HEK293 (cell line): ENCODE results near the gene EVX1.

Experiments used
- CTCF ChIA-PET: fragments of 350-600 bp; formaldehyde crosslinking; extraction: SDS; loops from one replicate; lab custom pipeline; 2021; ENCODE audit warnings: antibody characterized with exemption; lab: Yijun Ruan, JAX
- POLR2A ChIA-PET: fragments of 300-600 bp; formaldehyde crosslinking; extraction: SDS; loops from one replicate; lab custom pipeline; 2020; ENCODE audit warnings: antibody characterized with exemption, inconsistent platforms; lab: Yijun Ruan, JAX
- H3K27ac ChIP-seq: fragments of 200-500 bp; sonication (Bioruptor generic); 2 replicates; pipeline ENCODE4 v1.5.1; 2014; ENCODE audit warnings: low read depth, low read length, control low read depth, inconsistent platforms; ENCODE audit errors: extremely low read depth
- H3K36me3 ChIP-seq, 2 experiments: fragments of 200-500 bp in 1 of 2; sonication (Bioruptor generic) in 1 of 2; 1 replicate in 1 of 2; 2 replicates in 1 of 2; pipeline ENCODE4 v1.5.1; 2014 to 2017; ENCODE audit warnings: inconsistent platforms in 2 of 2, low read length in 2 of 2; ENCODE audit not compliant: control insufficient read depth in 2 of 2, insufficient read depth in 1 of 2
- H3K4me1 ChIP-seq: fragments of 200-500 bp; sonication (Bioruptor generic); 2 replicates; pipeline ENCODE4 v1.5.1; 2014; ENCODE audit warnings: mild to moderate bottlenecking, low read length, inconsistent platforms; ENCODE audit not compliant: control insufficient read depth, insufficient read depth
- H3K4me3 ChIP-seq: 2 replicates; pipeline ENCODE4 v1.5.1; 2011; ENCODE audit warnings: low read depth, mild to moderate bottlenecking, control low read depth, low read length, moderate library complexity
- H3K9me3 ChIP-seq: fragments of 200-500 bp; sonication (Bioruptor generic); 2 replicates; pipeline ENCODE4 v1.5.1; 2014; ENCODE audit warnings: low read depth, low read length, inconsistent platforms; ENCODE audit not compliant: control insufficient read depth, insufficient read depth
- FEZF1 ChIP-seq: fragments of 450-650 bp; formaldehyde crosslinking; IDR thresholded peaks from 2 replicates; pipeline ENCODE4 v1.5.1; 2016; ENCODE audit warnings: missing biosample characterization, missing genetic modification characterization
- GLIS2 ChIP-seq: fragments of 450-650 bp; formaldehyde crosslinking; IDR thresholded peaks from 2 replicates; pipeline ENCODE4 v1.5.1; 2016; ENCODE audit warnings: missing biosample characterization, missing genetic modification characterization
- HOXA7 ChIP-seq: sonication (generic); formaldehyde crosslinking; IDR thresholded peaks from 2 replicates; pipeline ENCODE4 v1.8.1; 2022; ENCODE audit warnings: missing genetic modification reagents, borderline replicate concordance
- KLF1 ChIP-seq: fragments of 450-650 bp; formaldehyde crosslinking; IDR thresholded peaks from 2 replicates; pipeline ENCODE4 v1.5.1; 2016; ENCODE audit warnings: missing biosample characterization, missing genetic modification characterization
- KLF17 ChIP-seq: fragments of 450-650 bp; formaldehyde crosslinking; IDR thresholded peaks from 2 replicates; pipeline ENCODE4 v1.5.1; 2016; ENCODE audit warnings: missing biosample characterization, missing genetic modification characterization
- MEIS1 ChIP-seq: sonication (generic); formaldehyde crosslinking; IDR thresholded peaks from 2 replicates; pipeline ENCODE4 v1.8.1; 2022; ENCODE audit warnings: missing genetic modification reagents, mild to moderate bottlenecking, borderline replicate concordance
- OVOL3 ChIP-seq: fragments of 450-650 bp; formaldehyde crosslinking; IDR thresholded peaks from 2 replicates; pipeline ENCODE4 v1.5.1; 2016; ENCODE audit warnings: missing biosample characterization, missing genetic modification characterization
- RBAK ChIP-seq: fragments of 450-650 bp; formaldehyde crosslinking; IDR thresholded peaks from 2 replicates; pipeline ENCODE4 v1.5.1; 2016; ENCODE audit warnings: missing biosample characterization, missing genetic modification characterization
- REPIN1 ChIP-seq: fragments of 450-650 bp; formaldehyde crosslinking; IDR thresholded peaks from 2 replicates; pipeline ENCODE4 v1.5.1; 2017; ENCODE audit warnings: missing biosample characterization, missing genetic modification characterization, low read depth
- ZBTB21 ChIP-seq: fragments of 450-650 bp; formaldehyde crosslinking; IDR thresholded peaks from 2 replicates; pipeline ENCODE4 v1.5.1; 2017; ENCODE audit warnings: missing biosample characterization, missing genetic modification characterization
- ZFHX2 ChIP-seq: fragments of 450-650 bp; formaldehyde crosslinking; conservative IDR thresholded peaks from 2 replicates; pipeline ENCODE4 v1.5.1; 2016; ENCODE audit warnings: missing biosample characterization, missing genetic modification characterization
- ZNF133 ChIP-seq: fragments of 450-650 bp; formaldehyde crosslinking; IDR thresholded peaks from 2 replicates; pipeline ENCODE4 v1.5.1; 2016; ENCODE audit warnings: missing biosample characterization, missing genetic modification characterization
- ZNF146 ChIP-seq: fragments of 450-650 bp; formaldehyde crosslinking; IDR thresholded peaks from 2 replicates; pipeline ENCODE4 v1.5.1; 2016; ENCODE audit warnings: missing biosample characterization, missing genetic modification characterization
- ZNF274 ChIP-seq, 2 experiments: fragments of 200-500 bp in 1 of 2; fragments of 450-650 bp in 1 of 2; sonication (Bioruptor generic) in 1 of 2; formaldehyde crosslinking in 1 of 2; IDR thresholded peaks; 2 replicates each; pipeline versions ENCODE4 v1.5.1 to v1.6.1; 2014 to 2016; ENCODE audit warnings: borderline replicate concordance in 1 of 2, inconsistent platforms in 1 of 2, low read length in 1 of 2, missing biosample characterization in 1 of 2, missing genetic modification characterization in 1 of 2
- ZNF280C ChIP-seq: fragments of 450-650 bp; formaldehyde crosslinking; IDR thresholded peaks from 2 replicates; pipeline ENCODE4 v1.5.1; 2016; ENCODE audit warnings: missing biosample characterization, missing genetic modification characterization
- ZNF292 ChIP-seq: fragments of 450-650 bp; formaldehyde crosslinking; IDR thresholded peaks from 2 replicates; pipeline ENCODE4 v1.5.1; 2016; ENCODE audit warnings: low read depth, missing biosample characterization, missing genetic modification characterization, borderline replicate concordance
- ZNF311 ChIP-seq: fragments of 450-650 bp; formaldehyde crosslinking; IDR thresholded peaks from 2 replicates; pipeline ENCODE4 v1.5.1; 2017; ENCODE audit warnings: missing biosample characterization, missing genetic modification characterization, borderline replicate concordance
- ZNF324 ChIP-seq: fragments of 450-650 bp; formaldehyde crosslinking; IDR thresholded peaks from 2 replicates; pipeline ENCODE4 v1.5.1; 2016; ENCODE audit warnings: missing biosample characterization, missing genetic modification characterization
- ZNF37A ChIP-seq: fragments of 450-650 bp; IDR thresholded peaks from 2 replicates; pipeline ENCODE4 v1.5.1; 2018; ENCODE audit warnings: missing biosample characterization, missing genetic modification characterization
- ZNF398 ChIP-seq: fragments of 450-650 bp; formaldehyde crosslinking; IDR thresholded peaks from 2 replicates; pipeline ENCODE4 v1.5.1; 2017; ENCODE audit warnings: missing biosample characterization, missing genetic modification characterization
- ZNF514 ChIP-seq: fragments of 450-650 bp; formaldehyde crosslinking; IDR thresholded peaks from 2 replicates; pipeline ENCODE4 v1.5.1; 2016; ENCODE audit warnings: missing biosample characterization, missing genetic modification characterization
- ZNF549 ChIP-seq: fragments of 450-650 bp; IDR thresholded peaks from 2 replicates; pipeline ENCODE4 v1.5.1; 2018; ENCODE audit warnings: missing biosample characterization, missing genetic modification characterization, mild to moderate bottlenecking, inconsistent platforms, moderate library complexity
- ZNF626 ChIP-seq: fragments of 450-650 bp; sonication (Bioruptor Pico); formaldehyde crosslinking; IDR thresholded peaks from 2 replicates; pipeline ENCODE4 v1.5.1; 2018; ENCODE audit warnings: missing biosample characterization, missing genetic modification characterization, inconsistent platforms
- ZNF701 ChIP-seq: fragments of 450-650 bp; formaldehyde crosslinking; IDR thresholded peaks from 2 replicates; pipeline ENCODE4 v1.5.1; 2016; ENCODE audit warnings: missing biosample characterization, missing genetic modification characterization
- ZNF747 ChIP-seq: fragments of 450-650 bp; formaldehyde crosslinking; IDR thresholded peaks from 2 replicates; pipeline ENCODE4 v1.5.1; 2016; ENCODE audit warnings: missing biosample characterization, missing genetic modification characterization
- ZNF76 ChIP-seq: fragments of 450-650 bp; formaldehyde crosslinking; IDR thresholded peaks from 2 replicates; pipeline ENCODE4; 2016; ENCODE audit warnings: low read depth, missing biosample characterization, missing genetic modification characterization, borderline replicate concordance
- ZNF791 ChIP-seq: fragments of 450-650 bp; formaldehyde crosslinking; IDR thresholded peaks from 2 replicates; pipeline ENCODE4 v1.5.1; 2016; ENCODE audit warnings: missing biosample characterization, missing genetic modification characterization
- ZSCAN23 ChIP-seq: fragments of 450-650 bp; formaldehyde crosslinking; IDR thresholded peaks from 2 replicates; pipeline ENCODE4 v1.5.1; 2016; ENCODE audit warnings: missing biosample characterization, missing genetic modification characterization
- ZSCAN5A ChIP-seq: fragments of 450-650 bp; formaldehyde crosslinking; IDR thresholded peaks from 2 replicates; pipeline ENCODE4 v1.5.1; 2016; ENCODE audit warnings: missing biosample characterization, missing genetic modification characterization
- TF ChIP-seq, protein P1 (sequence below): fragments of 450-650 bp; formaldehyde crosslinking; IDR thresholded peaks from 2 replicates; pipeline ENCODE4 v1.5.1; 2016; ENCODE audit warnings: missing biosample characterization, missing genetic modification characterization

Gene EVX1

DNA sequence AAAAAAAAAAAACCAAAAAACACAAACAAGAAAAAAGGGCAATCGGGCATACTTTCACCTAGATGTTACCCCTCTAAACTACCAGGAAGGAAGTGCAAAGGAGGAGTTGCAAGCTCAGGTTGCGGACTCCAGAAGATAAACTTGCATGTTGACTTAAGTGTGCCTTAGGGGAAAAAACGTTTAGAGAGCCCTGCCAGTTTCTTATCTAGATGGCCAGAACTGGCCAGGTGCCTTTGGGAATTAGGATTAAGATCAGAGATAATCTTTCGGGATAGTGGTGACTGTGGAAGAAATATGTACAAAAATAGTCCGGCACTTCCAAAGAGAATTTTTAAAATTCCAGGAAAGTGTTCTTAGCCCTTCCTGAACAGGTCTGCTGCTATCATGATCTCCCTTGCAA is 17.6 kb downstream of the EVX1 start:
- ChIA-PET CTCF (interaction anchor here (0.6 to 1.5 kb wide), 3 partner anchors 9 to 661 kb away, joined by 3 to 6 read pairs (median 3); no protein-coding TSS in a partner anchor), POLR2A (no interaction called here)
- Histone ChIP-seq H3K4me3 (no peak overlapping the region), H3K4me1 (peaks cover 6% of the 10 kb centered on the region), H3K9me3 (no peaks in the 10 kb centered on the region), H3K36me3 (no peaks in the 10 kb centered on the region), H3K27ac (no peak overlapping the region)
- TF ChIP-seq ZNF37A, result no peak
- TF ChIP-seq ZNF311 (tag by site-specific recombination), result no peak
- no peak for TF ChIP-seq ZNF133 (tag by site-specific recombination)
- no peak for TF ChIP-seq FEZF1
- no peak for TF ChIP-seq KLF17 (tag by site-specific recombination)
- no peak for TF ChIP-seq ZNF514 (tag by site-specific recombination)
- no peak for TF ChIP-seq ZSCAN23 (tag by site-specific recombination)
- no peak for TF ChIP-seq HOXA7
- no peak for TF ChIP-seq ZNF76 (tag by site-specific recombination)
- no peak for TF ChIP-seq RBAK (tag by site-specific recombination)
- TF ChIP-seq ZNF146 (tag by site-specific recombination), result no peak
- no peak for TF ChIP-seq ZSCAN5A (tag by site-specific recombination)
- no peak for TF ChIP-seq ZNF324
- TF ChIP-seq ZNF701, result no peak
- no peak for TF ChIP-seq ZNF398
- TF ChIP-seq MEIS1 (CRISPR knock-in tag), result no peak
- no peak for TF ChIP-seq GLIS2 (tag by site-specific recombination)
- TF ChIP-seq OVOL3 (tag by site-specific recombination), result no peak
- TF ChIP-seq ZNF549 (tag by site-specific recombination), result no peak

GRCh38 chr7:27262121-27262520 is 19.5 kb downstream of the EVX1 start:
- H3K9me3 ChIP-seq, result no peaks in the 10 kb centered on the region
- H3K27ac ChIP-seq, result no peak overlapping the region
- POLR2A ChIA-PET, result interaction anchor here (0.9 kb wide), 1 partner anchor 79 kb away, joined by 4 read pairs; no protein-coding TSS in a partner anchor
- no peak overlapping the region for H3K4me3 ChIP-seq
- H3K36me3 ChIP-seq, result no peaks in the 10 kb centered on the region
- H3K4me1 ChIP-seq, result peaks cover 6% of the 10 kb centered on the region
- CTCF ChIA-PET, result no interaction called here
- no peak for TF ChIP-seq KLF1 (tag by site-specific recombination)
- TF ChIP-seq ZNF292 (tag by site-specific recombination), result no peak
- no peak for TF ChIP-seq REPIN1 (tag by site-specific recombination)
- TF ChIP-seq ZNF274 (IDR thresholded peaks at IDR 0.05; ENCODE audit: low read length), result no peak
- TF ChIP-seq ZNF274 (tag by site-specific recombination; IDR thresholded peaks at IDR 0.05; ENCODE audit: borderline replicate concordance), result no peak
- TF ChIP-seq ZNF626 (tag by site-specific recombination), result no peak
- no peak for TF ChIP-seq ZNF280C (tag by site-specific recombination)
- TF ChIP-seq, protein P1, sequence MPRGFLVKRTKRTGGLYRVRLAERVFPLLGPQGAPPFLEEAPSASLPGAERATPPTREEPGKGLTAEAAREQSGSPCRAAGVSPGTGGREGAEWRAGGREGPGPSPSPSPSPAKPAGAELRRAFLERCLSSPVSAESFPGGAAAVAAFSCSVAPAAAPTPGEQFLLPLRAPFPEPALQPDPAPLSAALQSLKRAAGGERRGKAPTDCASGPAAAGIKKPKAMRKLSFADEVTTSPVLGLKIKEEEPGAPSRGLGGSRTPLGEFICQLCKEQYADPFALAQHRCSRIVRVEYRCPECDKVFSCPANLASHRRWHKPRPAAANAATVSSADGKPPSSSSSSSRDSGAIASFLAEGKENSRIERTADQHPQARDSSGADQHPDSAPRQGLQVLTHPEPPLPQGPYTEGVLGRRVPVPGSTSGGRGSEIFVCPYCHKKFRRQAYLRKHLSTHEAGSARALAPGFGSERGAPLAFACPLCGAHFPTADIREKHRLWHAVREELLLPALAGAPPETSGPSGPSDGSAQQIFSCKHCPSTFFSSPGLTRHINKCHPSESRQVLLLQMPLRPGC (tag by site-specific recombination), result no peak
- TF ChIP-seq ZNF747, result no peak
- TF ChIP-seq ZBTB21, result no peak
- no peak for TF ChIP-seq ZNF791 (tag by site-specific recombination)
- TF ChIP-seq ZFHX2 (tag by site-specific recombination), result no peak
- no peak for TF ChIP-seq HOXA7
